Tibial nerve (tissue), 4 donors: ENCODE data around the gene RHBDL1. TPM values are rescaled to one million over a fixed set of nuclear protein-coding genes. Genes with fewer than 3 reads are reported as not detected.

Source experiments
- DNase-seq, 2 donors: peaks; one replicate each; pipeline ENCODE4 v3.0.0-alpha.2; 2019; ENCODE audit warnings: low spot score in 2 of 2
- H3K27ac ChIP-seq, 4 donors: fragments of 200-600 bp; sonication (generic) in 3 of 4; one replicate each; pipeline ENCODE4 v1.5.1; 2017 to 2019; ENCODE audit warnings: mild to moderate bottlenecking in 1 of 4
- H3K27me3 ChIP-seq, 2 donors: fragments of 200-600 bp; sonication (generic) in 1 of 2; one replicate each; pipeline versions ENCODE4 v1.5.1 to v1.6.0; 2017 to 2019
- H3K36me3 ChIP-seq, 3 donors: fragments of 200-600 bp; sonication (generic); one replicate each; pipeline ENCODE4 v1.5.1; 2018 to 2019
- H3K4me1 ChIP-seq, 4 donors: fragments of 200-600 bp; sonication (generic) in 3 of 4; one replicate each; pipeline ENCODE4 v1.5.1; 2017 to 2019
- H3K4me3 ChIP-seq, 4 donors: fragments of 200-600 bp; sonication (generic) in 3 of 4; one replicate each; pipeline ENCODE4 v1.5.1; 2017 to 2019; ENCODE audit warnings: mild to moderate bottlenecking in 1 of 4, moderate library complexity in 1 of 4
- H3K9me3 ChIP-seq, 4 donors: fragments of 200-600 bp; sonication (generic) in 3 of 4; one replicate each; pipeline ENCODE4 v1.5.1; 2017 to 2019
- CTCF ChIP-seq, 5 experiments: fragments of 200-600 bp in 3 of 5; fragments of 450-650 bp in 2 of 5; sonication (generic) in 3 of 5; IDR thresholded peaks; one replicate each; pipeline ENCODE4 v1.5.1; 2016 to 2019; ENCODE audit warnings: antibody characterized with exemption in 5 of 5, mild to moderate bottlenecking in 3 of 5, moderate library complexity in 2 of 5
- EP300 ChIP-seq, 2 donors: sonication (generic); formaldehyde crosslinking; IDR thresholded peaks; one replicate each; pipeline ENCODE4 v1.6.1; 2017; ENCODE audit warnings: antibody characterized with exemption in 2 of 2, mild to moderate bottlenecking in 1 of 2
- POLR2A ChIP-seq, 2 donors: fragments of 450-650 bp; IDR thresholded peaks; one replicate each; pipeline ENCODE4 v1.6.1; 2017; ENCODE audit warnings: antibody characterized with exemption in 2 of 2, mild to moderate bottlenecking in 2 of 2, moderate library complexity in 2 of 2
- WGBS, 2 donors: methylation state at CpG; one replicate each; pipeline ENCODE4 v1.1.5; 2018; 5-methylcytosine and 5-hydroxymethylcytosine counted together
- total RNA-seq, 4 donors: library from RNA; depleted of rRNA; stranded (reverse); fragments of >200 nt; gene quantifications; one replicate each; pipeline ENCODE4 v1.1.0, GENCODE V29; 2016

The RHBDL1 gene
- total RNA-seq, 4 donors from 2014 or later = 0.90 to 3.5 (median 1.9) TPM

- Histone ChIP-seq H3K9me3 (no peaks in the 10 kb centered on the region), H3K4me1 (peaks cover 0 to 39% (median 27%) of the 10 kb centered on the region in 4 donors), H3K4me3 (peak within 1 kb of the TSS; percentile 37 to 68 (median 54)), H3K27ac (peak within 1 kb of the TSS in 3 of 4 donors; percentile 60 to 71 (median 68)), H3K36me3 (peaks cover 0 to 21% (median 0%) of the 10 kb centered on the region in 3 donors), H3K27me3 (peaks cover 0 to 14% of the 10 kb centered on the region in 2 donors)
- TF ChIP-seq POLR2A (IDR thresholded peaks at IDR 0.05) = no peak
- TF ChIP-seq EP300 (IDR thresholded peaks at IDR 0.05) = no peak
- TF ChIP-seq CTCF (IDR thresholded peaks at IDR 0.05) = no peak
- 6 to 7% methylated on average over 9 to 35 of the region's 88 CpGs for WGBS, 2 donors
- no peak for DNase-seq
Measured at GRCh38 chr16:726438-727290, 51.2 kb downstream of the RHBDL1 start, which contains the start of the genes CCDC78 and HAGHL. TSS of gene CCDC78 (minus strand) at chr16:726443. CDS start at chr16:726367, 76 bp downstream. TSS of gene HAGHL (plus strand) at chr16:727106. CDS start at chr16:727510, 404 bp downstream.

- peaks cover 0 to 28% (median 0%) of the 10 kb centered on the region in 3 donors for H3K36me3 ChIP-seq
- H3K27ac ChIP-seq = peak overlapping the region in 3 of 4 donors; percentile 60 to 71 (median 68)
- H3K27me3 ChIP-seq = peaks cover 0 to 14% of the 10 kb centered on the region in 2 donors
- H3K4me3 ChIP-seq = peak overlapping the region; percentile 37 to 68 (median 54)
- H3K9me3 ChIP-seq = no peaks in the 10 kb centered on the region
- H3K4me1 ChIP-seq = peaks cover 0 to 31% (median 23%) of the 10 kb centered on the region in 4 donors
- TF ChIP-seq POLR2A (IDR thresholded peaks at IDR 0.05) (no peak), CTCF (IDR thresholded peaks at IDR 0.05) (no peak), EP300 (IDR thresholded peaks at IDR 0.05) (no peak)
- WGBS, 2 donors = 0 to 1% methylated on average over 14 to 34 of the region's 61 CpGs
- DNase-seq = no peak
Measured at GRCh38 chr16:727291-727977, 52.0 kb downstream of the RHBDL1 start.

Other genes with a start within 250 kb of the RHBDL1 start
- gene CAPN15, start 148.0 kb upstream of the RHBDL1 start, total RNA-seq = 10 to 100 TPM; 19.0 to 91.5 (median 52.5) TPM
- not detected for gene PRR35, start 115.3 kb upstream of the RHBDL1 start, total RNA-seq
- 1 to 10 TPM in 3 of 4 donors, under 1 TPM in 1; 0.98 to 5.2 (median 1.9) TPM for gene NHLRC4, start 108.7 kb upstream of the RHBDL1 start, total RNA-seq
- 10 to 100 TPM; 49.2 to 89.6 (median 71.8) TPM for gene PIGQ, start 105.7 kb upstream of the RHBDL1 start, total RNA-seq
- gene RAB40C, start 85.6 kb upstream of the RHBDL1 start, total RNA-seq = 10 to 100 TPM; 21.1 to 30.6 (median 27.5) TPM
- gene WFIKKN1, start 44.7 kb upstream of the RHBDL1 start, total RNA-seq = 1 to 10 TPM in 3 of 4 donors, under 1 TPM in 1; 0.66 to 3.9 (median 1.8) TPM
- gene METTL26, start 39.4 kb upstream of the RHBDL1 start, total RNA-seq = 100 to 1,000 TPM; 147 to 204 (median 176) TPM
- 10 to 100 TPM; 20.8 to 37.7 (median 32.4) TPM for gene MCRIP2, start 33.8 kb upstream of the RHBDL1 start, total RNA-seq
- 10 to 100 TPM; 26.9 to 83.7 (median 54.1) TPM for gene WDR90, start 26.3 kb upstream of the RHBDL1 start, total RNA-seq
- gene RHOT2, start 7.5 kb upstream of the RHBDL1 start, total RNA-seq = 100 to 1,000 TPM in 3 of 4 donors, 10 to 100 TPM in 1; 68.6 to 188 (median 106) TPM
- 100 to 1,000 TPM; 152 to 213 (median 186) TPM for gene STUB1, start 4.7 kb downstream of the RHBDL1 start, total RNA-seq
- 100 to 1,000 TPM in 2 of 4 donors, 10 to 100 TPM in 2; 83.1 to 119 (median 101) TPM for gene JMJD8, start 8.7 kb downstream of the RHBDL1 start, total RNA-seq
- gene WDR24, start 14.7 kb downstream of the RHBDL1 start, total RNA-seq = 10 to 100 TPM; 13.1 to 18.2 (median 15.8) TPM
- gene FBXL16, start 30.1 kb downstream of the RHBDL1 start, total RNA-seq = 1 to 10 TPM; 1.5 to 5.7 (median 3.5) TPM
- 100 to 1,000 TPM in 3 of 4 donors, 10 to 100 TPM in 1; 78.8 to 131 (median 108) TPM for gene METRN, start 39.4 kb downstream of the RHBDL1 start, total RNA-seq
- 10 to 100 TPM; 43.7 to 98.7 (median 78.6) TPM for gene ANTKMT, start 45.5 kb downstream of the RHBDL1 start, total RNA-seq
- gene CCDC78, start 50.8 kb downstream of the RHBDL1 start, total RNA-seq = 1 to 10 TPM in 2 of 4 donors, under 1 TPM in 2; 0.63 to 7.5 (median 3.0) TPM
- 10 to 100 TPM in 1 of 4 donors, 1 to 10 TPM in 3; 3.5 to 18.0 (median 6.3) TPM for gene HAGHL, start 51.4 kb downstream of the RHBDL1 start, total RNA-seq
- 10 to 100 TPM; 39.8 to 53.2 (median 45.6) TPM for gene CIAO3, start 65.3 kb downstream of the RHBDL1 start, total RNA-seq
- 1 to 10 TPM in 1 of 4 donors, not detected in 3; 1.5 TPM for gene MSLN, start 85.1 kb downstream of the RHBDL1 start, total RNA-seq
- gene RPUSD1, start 112.7 kb downstream of the RHBDL1 start, total RNA-seq = 10 to 100 TPM in 3 of 4 donors, 1 to 10 TPM in 1; 8.5 to 18.3 (median 12.5) TPM
- gene CHTF18, start 112.9 kb downstream of the RHBDL1 start, total RNA-seq = 10 to 100 TPM in 3 of 4 donors, 1 to 10 TPM in 1; 6.1 to 57.5 (median 17.7) TPM
- gene GNG13, start 125.1 kb downstream of the RHBDL1 start, total RNA-seq = not detected